ENCODE data around the gene NDUFS7. TPM values are rescaled to one million over a fixed set of nuclear protein-coding genes. Genes with fewer than 3 reads are reported as not detected.
"Not testable (repeated sequence)": the region's sequence is repeated elsewhere in the genome, so short reads cannot be mapped to it uniquely, and the experiment has no call there.

Gene NDUFS7
- total RNA-seq, 1 donor from 2014 or later, result 216 TPM

- intact Hi-C loops (cut with DNase I), result no loop called here
- no peak for TF ChIP-seq CTCF (IDR thresholded peaks at IDR 0.05)
- no peaks in the 10 kb centered on the region for H3K9me3 ChIP-seq
- no peak for DNase-seq (ENCODE audit: low spot score in 2 of 2)
- H3K4me1 ChIP-seq, result peaks cover 17 to 30% of the 10 kb centered on the region in 2 donors
- no peaks in the 10 kb centered on the region for H3K27me3 ChIP-seq
- H3K27ac ChIP-seq, result peak overlapping the region; percentile 77 to 87
- peaks cover 30% of the 10 kb centered on the region in 2 donors for H3K36me3 ChIP-seq
- peak overlapping the region in 1 of 2 donors; percentile 39 for H3K4me3 ChIP-seq
These were observed 32.5 kb downstream of the NDUFS7 start for GRCh38 chr19:1416014-1416841.

- Histone ChIP-seq H3K36me3 (peaks cover 39% of the 10 kb centered on the region in 2 donors), H3K4me1 (peaks cover 12 to 23% of the 10 kb centered on the region in 2 donors), H3K27ac (peak overlapping the region in 1 of 2 donors; percentile 87), H3K9me3 (no peaks in the 10 kb centered on the region), H3K4me3 (no peak overlapping the region), H3K27me3 (no peaks in the 10 kb centered on the region)
- no peak for TF ChIP-seq CTCF (IDR thresholded peaks at IDR 0.05)
- DNase-seq (ENCODE audit: low spot score in 2 of 2), result no peak
- intact Hi-C loops (cut with DNase I), result no loop called here
These were observed 33.4 kb downstream of the NDUFS7 start for GRCh38 chr19:1417145-1417544.

- intact Hi-C loops (cut with DNase I), result no loop called here
- H3K27me3 ChIP-seq, result no peaks in the 10 kb centered on the region
- DNase-seq (ENCODE audit: low spot score in 2 of 2), result no peak
- TF ChIP-seq CTCF (IDR thresholded peaks at IDR 0.05), result no peak
- H3K9me3 ChIP-seq, result no peaks in the 10 kb centered on the region
- H3K4me1 ChIP-seq, result peaks cover 12 to 21% of the 10 kb centered on the region in 2 donors
- H3K4me3 ChIP-seq, result no peak overlapping the region
- no peak overlapping the region for H3K27ac ChIP-seq
- H3K36me3 ChIP-seq, result peaks cover 46% of the 10 kb centered on the region in 2 donors
These were observed 34.2 kb downstream of the NDUFS7 start for GRCh38 chr19:1417681-1418495.

- DNase-seq (ENCODE audit: low spot score in 2 of 2), result no peak
- peaks cover 48 to 52% of the 10 kb centered on the region in 2 donors for H3K36me3 ChIP-seq
- TF ChIP-seq CTCF (IDR thresholded peaks at IDR 0.05), result no peak
- H3K9me3 ChIP-seq, result no peaks in the 10 kb centered on the region
- H3K27ac ChIP-seq, result no peak overlapping the region
- intact Hi-C loops (cut with DNase I), result no loop called here
- peaks cover 12 to 21% of the 10 kb centered on the region in 2 donors for H3K4me1 ChIP-seq
- H3K27me3 ChIP-seq, result no peaks in the 10 kb centered on the region
- H3K4me3 ChIP-seq, result no peak overlapping the region
These were observed 34.7 kb downstream of the NDUFS7 start for GRCh38 chr19:1418496-1418775.

- peaks cover 12 to 21% of the 10 kb centered on the region in 2 donors for H3K4me1 ChIP-seq
- no peak for TF ChIP-seq CTCF (IDR thresholded peaks at IDR 0.05)
- no peak overlapping the region for H3K4me3 ChIP-seq
- DNase-seq (ENCODE audit: low spot score in 2 of 2), result no peak
- no peak overlapping the region for H3K27ac ChIP-seq
- H3K36me3 ChIP-seq, result peaks cover 55 to 59% of the 10 kb centered on the region in 2 donors
- H3K27me3 ChIP-seq, result no peaks in the 10 kb centered on the region
- no peaks in the 10 kb centered on the region for H3K9me3 ChIP-seq
- intact Hi-C loops (cut with DNase I), result no loop called here
These were observed 35.4 kb downstream of the NDUFS7 start for GRCh38 chr19:1418951-1419738.

- not testable (repeated sequence) for DNase-seq (ENCODE audit: low spot score in 2 of 2)
These were observed 36.4 kb downstream of the NDUFS7 start for GRCh38 chr19:1420085-1420484.

More at GRCh38 chr19:1420085-1420484, 36.4 kb downstream of the NDUFS7 start:
- peaks cover 12 to 18% of the 10 kb centered on the region in 2 donors for H3K4me1 ChIP-seq
- H3K27me3 ChIP-seq; H3K27ac ChIP-seq; H3K9me3 ChIP-seq; H3K4me3 ChIP-seq; intact Hi-C loops (cut with DNase I): not testable (repeated sequence)
- H3K36me3 ChIP-seq, result peaks cover 62 to 68% of the 10 kb centered on the region in 2 donors
